ENCODE data around the gene MIB2. TPM values are rescaled to one million over a fixed set of nuclear protein-coding genes. Genes with fewer than 3 reads are reported as not detected.

MIB2 gene
- total and polyA plus RNA-seq, 10 of the 15 experiments (the other 5 are each of a cell fraction or from before 2014, with no cell fraction given), result 0.42 to 26.8 (median 10.9) TPM; not detected in 1

GRCh38 chr1:1622010-1622787, 6.9 kb downstream of the MIB2 start:
- no peaks in the 10 kb centered on the region for H3K79me2 ChIP-seq (ENCODE audit: control insufficient read depth, insufficient read depth, low read length)
- DNase-seq (ENCODE audit: low read depth, low spot score) (no peak), FAIRE-seq (no peak), ATAC-seq (no peak)
- ChIA-PET SMC1A (ENCODE audit: uncharacterized antibody, unreplicated experiment) (no interaction called here), CTCF (no interaction called here), RAD21 (ENCODE audit: unreplicated experiment) (no interaction called here), POLR2A (no interaction called here)
- BruUV-seq (replicated peaks), result no TSS peak
- H3K27me3 ChIP-seq (replicated peaks in 1 of 2; ENCODE audit: control insufficient read depth in 2 of 2, insufficient read depth in 2 of 2, low read length in 1 of 2), result no peaks in the 10 kb centered on the region
- in situ Hi-C loops (cut with MboI) (no loop called here), intact Hi-C loops (cut with micrococcal nuclease; ENCODE audit: unreplicated experiment) (no loop called here)
- no peak overlapping the region for H3K4me3 ChIP-seq
- no peaks in the 10 kb centered on the region for H3K36me3 ChIP-seq (ENCODE audit: control insufficient read depth in 2 of 2, insufficient read depth in 2 of 2, low read length in 1 of 2)
- H2AFZ ChIP-seq (ENCODE audit: control insufficient read depth, low read depth, low read length), result no peak overlapping the region
- H3K4me2 ChIP-seq (ENCODE audit: control insufficient read depth, insufficient read depth), result no peak overlapping the region
- no peak overlapping the region for H3K27ac ChIP-seq (ENCODE audit: control insufficient read depth, insufficient read depth)
- no peak overlapping the region for H3K9ac ChIP-seq (ENCODE audit: control insufficient read depth, insufficient read depth, low read length)
- H3K4me1 ChIP-seq (ENCODE audit: control insufficient read depth, insufficient read depth, low read length), result no peaks in the 10 kb centered on the region
- 62% methylated on average over 21 of the region's 21 CpGs for WGBS (ENCODE audit: insufficient coverage, insufficient replicate concordance, low lambda C conversion rate, missing lambda C conversion rate)
- H4K20me1 ChIP-seq (ENCODE audit: control insufficient read depth, insufficient read depth), result no peaks in the 10 kb centered on the region
- H3K9me3 ChIP-seq (replicated peaks; ENCODE audit: control insufficient read depth, insufficient read depth, low read length), result no peaks in the 10 kb centered on the region
- TF ChIP-seq, protein P1, sequence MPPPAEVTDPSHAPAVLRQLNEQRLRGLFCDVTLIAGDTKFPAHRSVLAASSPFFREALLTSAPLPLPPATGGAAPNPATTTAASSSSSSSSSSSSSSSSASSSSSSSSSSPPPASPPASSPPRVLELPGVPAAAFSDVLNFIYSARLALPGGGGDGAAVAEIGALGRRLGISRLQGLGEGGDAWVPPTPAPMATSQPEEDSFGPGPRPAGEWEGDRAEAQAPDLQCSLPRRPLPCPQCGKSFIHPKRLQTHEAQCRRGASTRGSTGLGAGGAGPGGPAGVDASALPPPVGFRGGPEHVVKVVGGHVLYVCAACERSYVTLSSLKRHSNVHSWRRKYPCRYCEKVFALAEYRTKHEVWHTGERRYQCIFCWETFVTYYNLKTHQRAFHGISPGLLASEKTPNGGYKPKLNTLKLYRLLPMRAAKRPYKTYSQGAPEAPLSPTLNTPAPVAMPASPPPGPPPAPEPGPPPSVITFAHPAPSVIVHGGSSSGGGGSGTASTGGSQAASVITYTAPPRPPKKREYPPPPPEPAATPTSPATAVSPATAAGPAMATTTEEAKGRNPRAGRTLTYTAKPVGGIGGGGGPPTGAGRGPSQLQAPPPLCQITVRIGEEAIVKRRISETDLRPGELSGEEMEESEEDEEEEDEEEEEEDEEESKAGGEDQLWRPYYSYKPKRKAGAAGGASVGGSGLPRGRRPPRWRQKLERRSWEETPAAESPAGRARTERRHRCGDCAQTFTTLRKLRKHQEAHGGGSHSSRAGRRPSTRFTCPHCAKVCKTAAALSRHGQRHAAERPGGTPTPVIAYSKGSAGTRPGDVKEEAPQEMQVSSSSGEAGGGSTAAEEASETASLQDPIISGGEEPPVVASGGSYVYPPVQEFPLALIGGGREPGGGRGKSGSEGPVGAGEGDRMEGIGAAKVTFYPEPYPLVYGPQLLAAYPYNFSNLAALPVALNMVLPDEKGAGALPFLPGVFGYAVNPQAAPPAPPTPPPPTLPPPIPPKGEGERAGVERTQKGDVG (CRISPR knock-in tag; IDR thresholded peaks at IDR 0.05), result no peak
- TF ChIP-seq CREM (IDR thresholded peaks at IDR 0.05; ENCODE audit: low read depth) (no peak), NR2C2 (IDR thresholded peaks at IDR 0.05; ENCODE audit: borderline replicate concordance, control insufficient read depth, insufficient read length, low read depth) (no peak), SUZ12 (IDR thresholded peaks at IDR 0.05; ENCODE audit: unreplicated experiment) (no peak), SMAD1 (IDR thresholded peaks at IDR 0.05; ENCODE audit: low read depth, partially characterized antibody) (no peak), CREB1 (IDR thresholded peaks at IDR 0.05; ENCODE audit: low read depth) (no peak), SREBF1 (IDR thresholded peaks at IDR 0.05; ENCODE audit: low read length) (no peak), RB1 (IDR thresholded peaks at IDR 0.05; ENCODE audit: borderline replicate concordance) (no peak), FOXM1 (IDR thresholded peaks at IDR 0.05; ENCODE audit: low read depth, low read length) (no peak)
